LNCaP clone FGC (cell line): Measurements from ENCODE around the gene TFEB.

Experiments used
- DNase-seq: peaks from one replicate; pipeline ENCODE4 v3.0.0-alpha.2; 2011; ENCODE audit warnings: low read depth
- H3K4me3 ChIP-seq: 2 replicates; pipeline ENCODE4 v1.5.1; 2011; ENCODE audit warnings: mild to moderate bottlenecking, low read depth, low read length, control low read depth
- TF ChIP-seq, protein P1 (sequence below): IDR thresholded peaks from 2 replicates; pipeline ENCODE4 v1.5.1; 2012; ENCODE audit warnings: mild to moderate bottlenecking; ENCODE audit not compliant: control insufficient read depth, insufficient read depth; ENCODE audit errors: extremely low read depth

Gene TFEB

DNA sequence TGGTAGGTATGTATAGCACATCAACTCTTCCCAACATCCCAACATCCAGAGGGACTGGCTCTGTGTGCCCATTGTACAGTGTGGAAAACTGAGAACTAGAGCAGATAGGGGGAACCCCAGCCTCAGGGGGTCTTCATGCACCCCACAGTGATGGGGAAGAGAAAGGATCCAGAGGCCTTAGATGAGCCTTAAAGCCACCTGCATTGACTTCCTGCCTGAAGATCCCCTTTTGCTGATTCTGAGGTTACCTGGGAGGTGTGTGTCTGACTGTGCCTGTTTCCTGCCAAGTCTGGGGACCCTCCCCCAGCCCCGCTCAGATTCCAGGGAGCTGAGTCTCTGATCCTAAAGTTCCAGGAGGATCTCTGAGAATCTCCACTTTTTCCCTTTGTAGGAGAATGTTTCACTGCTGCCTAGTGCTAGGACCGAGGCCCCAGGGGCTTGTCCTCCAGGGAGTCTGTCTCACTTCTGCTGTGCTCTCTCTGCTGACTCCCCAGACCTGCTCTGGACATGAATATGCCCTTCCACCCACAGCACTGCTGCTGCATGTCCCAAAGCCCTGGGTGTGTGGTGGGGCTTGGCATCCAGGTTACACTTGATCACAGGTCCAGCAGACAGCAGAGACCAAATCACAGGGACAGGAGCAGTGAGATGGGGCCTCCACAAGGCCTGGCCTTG is 24.6 kb upstream of the TFEB start:
- no peak overlapping the region for H3K4me3 ChIP-seq
- no peak for DNase-seq
- TF ChIP-seq, protein P1, sequence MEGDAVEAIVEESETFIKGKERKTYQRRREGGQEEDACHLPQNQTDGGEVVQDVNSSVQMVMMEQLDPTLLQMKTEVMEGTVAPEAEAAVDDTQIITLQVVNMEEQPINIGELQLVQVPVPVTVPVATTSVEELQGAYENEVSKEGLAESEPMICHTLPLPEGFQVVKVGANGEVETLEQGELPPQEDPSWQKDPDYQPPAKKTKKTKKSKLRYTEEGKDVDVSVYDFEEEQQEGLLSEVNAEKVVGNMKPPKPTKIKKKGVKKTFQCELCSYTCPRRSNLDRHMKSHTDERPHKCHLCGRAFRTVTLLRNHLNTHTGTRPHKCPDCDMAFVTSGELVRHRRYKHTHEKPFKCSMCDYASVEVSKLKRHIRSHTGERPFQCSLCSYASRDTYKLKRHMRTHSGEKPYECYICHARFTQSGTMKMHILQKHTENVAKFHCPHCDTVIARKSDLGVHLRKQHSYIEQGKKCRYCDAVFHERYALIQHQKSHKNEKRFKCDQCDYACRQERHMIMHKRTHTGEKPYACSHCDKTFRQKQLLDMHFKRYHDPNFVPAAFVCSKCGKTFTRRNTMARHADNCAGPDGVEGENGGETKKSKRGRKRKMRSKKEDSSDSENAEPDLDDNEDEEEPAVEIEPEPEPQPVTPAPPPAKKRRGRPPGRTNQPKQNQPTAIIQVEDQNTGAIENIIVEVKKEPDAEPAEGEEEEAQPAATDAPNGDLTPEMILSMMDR: no peak

DNA sequence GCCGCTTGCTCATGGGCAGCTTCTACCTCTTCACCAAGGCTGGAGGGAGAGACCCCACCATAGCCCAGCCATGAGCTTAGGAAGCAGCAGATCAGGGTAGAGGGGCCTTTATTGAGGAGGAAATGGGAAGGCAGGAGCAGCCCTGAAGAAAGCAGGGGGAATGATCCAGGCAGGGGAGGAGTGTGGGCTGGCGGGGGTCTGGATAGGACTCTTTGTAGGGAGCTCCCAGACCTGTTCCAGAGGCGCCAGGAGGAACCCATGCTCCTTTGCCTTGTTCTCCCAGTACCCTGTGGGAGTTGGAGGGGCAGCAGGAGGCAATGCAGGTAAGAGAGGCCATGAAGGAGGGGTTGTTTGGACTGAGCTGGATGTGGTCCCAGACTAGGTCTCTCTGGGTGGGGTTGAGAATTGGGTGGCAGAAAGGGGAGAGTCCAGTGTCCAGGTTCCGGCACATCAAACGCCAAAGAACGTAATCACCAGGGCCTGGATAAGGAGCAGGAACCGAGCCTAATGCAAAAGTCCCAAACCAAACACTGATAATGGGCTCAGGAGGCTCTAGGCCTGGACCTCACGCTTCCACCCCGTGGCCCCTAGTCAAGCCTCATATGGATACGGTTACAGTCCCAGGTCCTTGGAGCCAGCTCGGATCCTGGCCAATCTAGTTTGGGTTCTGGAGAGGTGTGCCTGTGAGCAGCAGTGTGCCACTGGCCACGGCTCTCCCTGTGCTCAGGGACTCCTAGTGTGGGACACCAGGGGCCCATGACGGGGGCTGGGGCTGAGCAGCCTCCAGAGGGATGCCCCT is 23.9 kb upstream of the TFEB start:
- DNase-seq: no peak
- no peak overlapping the region for H3K4me3 ChIP-seq
- TF ChIP-seq, protein P1: no peak

DNA sequence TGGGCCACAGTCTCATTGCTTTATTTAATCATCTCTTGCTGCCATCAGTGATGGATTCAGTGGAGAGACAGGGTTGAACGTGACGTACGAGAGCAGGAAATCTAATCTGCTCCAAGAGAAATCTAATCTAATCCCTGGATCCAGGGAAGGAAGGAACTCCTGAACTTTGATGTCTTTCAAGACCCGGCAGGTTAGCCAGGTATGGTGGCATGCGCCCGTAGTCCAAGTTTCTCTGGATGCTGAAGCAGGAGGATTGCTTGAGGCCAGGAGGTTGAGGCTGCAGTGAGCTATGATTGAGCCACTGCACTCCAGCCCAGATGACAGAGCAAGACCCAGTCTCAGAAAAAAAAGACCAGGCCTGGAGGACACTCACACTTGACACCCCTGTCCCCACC is 23.2 kb upstream of the TFEB start:
- TF ChIP-seq, protein P1: no peak
- DNase-seq: no peak
- no peak overlapping the region for H3K4me3 ChIP-seq

DNA sequence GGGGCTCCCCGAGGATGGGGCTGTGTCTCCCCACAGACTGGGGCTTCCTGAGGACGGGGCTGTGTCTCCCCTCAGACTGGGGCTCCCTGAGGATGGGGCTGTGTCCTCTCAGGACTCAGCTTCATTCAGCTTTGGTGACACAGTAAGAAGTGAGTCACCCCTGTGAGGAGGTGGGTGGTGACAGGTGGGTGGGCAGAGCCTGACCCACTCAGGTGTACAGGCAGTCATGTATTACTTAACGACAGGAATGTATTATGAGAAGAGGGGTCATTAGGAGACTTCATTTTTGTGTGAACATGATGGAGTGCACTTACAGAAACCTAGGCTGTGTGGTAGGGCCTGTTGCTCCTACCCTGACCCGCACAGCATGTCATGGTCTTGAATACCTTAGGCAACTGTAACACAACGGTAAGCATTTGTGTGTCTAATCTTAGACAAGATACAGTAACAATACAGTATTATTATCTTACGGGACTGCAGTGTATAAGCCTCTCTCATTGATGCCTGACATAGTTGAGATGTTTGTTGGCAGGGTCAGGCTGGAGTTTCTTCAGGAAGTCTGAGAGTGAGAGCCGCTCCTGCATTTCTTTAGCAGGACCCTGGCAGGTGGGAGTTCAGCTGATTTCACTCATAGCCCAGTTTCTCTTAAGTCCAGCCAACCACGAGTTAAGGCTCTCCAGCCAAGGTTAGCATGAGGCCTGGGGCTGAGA is 22.7 kb upstream of the TFEB start:
- H3K4me3 ChIP-seq: no peak overlapping the region
- no peak for DNase-seq
- TF ChIP-seq, protein P1: no peak

DNA sequence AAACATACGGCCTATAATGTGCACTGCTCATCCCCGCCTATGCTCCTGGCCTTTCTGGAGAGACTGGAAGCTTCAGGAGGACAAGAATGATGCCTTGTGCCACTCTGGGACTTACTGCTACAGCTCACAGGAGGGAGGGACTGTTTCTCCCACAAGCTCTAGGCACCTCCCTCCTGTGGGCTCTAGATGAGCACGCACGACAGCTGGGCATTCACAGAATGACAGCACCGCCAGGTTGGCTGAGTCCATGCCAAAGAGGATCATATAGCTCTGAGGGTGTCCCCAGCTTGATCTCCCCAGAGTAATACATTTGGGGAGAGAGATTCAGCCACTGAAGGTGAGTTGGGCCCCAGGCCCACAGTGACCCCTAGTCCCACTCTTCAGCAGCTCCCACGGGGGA is 21.9 kb upstream of the TFEB start:
- TF ChIP-seq, protein P1: no peak

DNA sequence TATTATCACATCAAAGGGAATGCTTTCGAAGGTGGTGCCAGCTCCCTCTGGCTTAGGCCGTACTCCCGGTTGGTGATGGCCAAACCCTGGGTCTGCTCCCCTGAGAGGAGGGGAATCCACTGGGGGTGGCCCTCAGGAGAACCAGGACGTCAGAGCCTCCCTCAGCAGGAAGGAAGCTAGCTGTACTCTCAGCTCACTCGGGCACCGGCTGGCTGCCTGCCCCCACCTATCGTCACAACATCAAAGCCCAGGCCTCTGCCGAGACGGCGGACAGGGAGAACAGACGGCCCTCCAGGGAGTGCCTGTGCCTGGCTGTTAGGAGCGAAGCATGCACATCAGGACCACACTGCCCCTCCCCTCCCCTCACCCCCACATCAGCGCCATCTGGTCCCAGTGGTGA is 20.9 kb upstream of the TFEB start:
- DNase-seq: no peak

More for the DNA sequence above, 21.9 kb upstream of the TFEB start:
- no peak overlapping the region for H3K4me3 ChIP-seq
- DNase-seq: no peak

More for the DNA sequence above, 20.9 kb upstream of the TFEB start:
- TF ChIP-seq, protein P1: no peak
- H3K4me3 ChIP-seq: no peak overlapping the region
